ENCODE results near the gene KMT2A.

- TF ChIP-seq CTCF (IDR thresholded peaks at IDR 0.05; ENCODE audit: extremely low read depth in 1 of 2, insufficient read depth in 1 of 2, low read depth in 1 of 2, low read length in 2 of 2) (no peak), POLR2A (IDR thresholded peaks at IDR 0.05; ENCODE audit: low read depth, low read length) (no peak), MYC (IDR thresholded peaks at IDR 0.05; ENCODE audit: low read depth, low read length) (no peak), MAX (IDR thresholded peaks at IDR 0.05; ENCODE audit: insufficient read depth, insufficient read length) (no peak), EZH2 (IDR thresholded peaks at IDR 0.05; ENCODE audit: borderline replicate concordance, low read depth, low read length, severe bottlenecking) (no peak), GATA2 (IDR thresholded peaks at IDR 0.05; ENCODE audit: insufficient read depth, insufficient read length, low read depth, low read length) (no peak), POLR2AphosphoS5 (IDR thresholded peaks at IDR 0.05; ENCODE audit: insufficient read depth, low read depth, low read length) (no peak), FOS (IDR thresholded peaks at IDR 0.05; ENCODE audit: borderline replicate concordance, insufficient read depth, low read length) (no peak)
Measured at GRCh38 chr11:118427707-118428106, 8.6 kb upstream of the KMT2A start.
